ENCODE data around the gene EML4. TPM values are rescaled to one million over a fixed set of nuclear protein-coding genes. Genes with fewer than 3 reads are reported as not detected.
A peak's percentile ranks its signal among the peaks of the same experiment; 100 is the strongest.
"Not testable (repeated sequence)": the region's sequence is repeated elsewhere in the genome, so short reads cannot be mapped to it uniquely, and the experiment has no call there.

The EML4 gene
- total and polyA plus RNA-seq, 10 of the 15 experiments (the other 5 are each of a cell fraction or from before 2014, with no cell fraction given), result 23.1 to 91.3 (median 77.4) TPM

DNA sequence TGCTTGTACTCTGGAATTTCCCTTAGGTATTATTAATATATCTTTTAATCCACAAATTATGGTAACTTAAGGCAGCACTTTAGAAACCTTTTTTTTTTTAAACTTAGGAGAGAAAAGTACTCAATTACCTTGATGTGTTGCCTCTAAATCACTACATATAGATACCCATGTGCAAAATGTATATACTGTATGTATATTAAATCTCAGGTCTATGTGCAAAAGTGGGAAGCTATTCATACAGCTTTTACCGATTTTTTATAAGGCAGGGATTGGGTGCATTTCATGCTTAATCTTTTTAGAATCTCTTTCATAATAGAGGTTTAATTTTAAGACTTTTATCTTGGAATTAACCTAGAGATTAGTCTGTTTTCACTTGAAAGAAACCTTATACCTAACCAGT is 3.4 kb downstream of the EML4 start:
- peaks cover 3% of the 10 kb centered on the region for H3K4me1 ChIP-seq (ENCODE audit: control insufficient read depth, insufficient read depth, low read length)
- no peak for FAIRE-seq
- POLR2A ChIA-PET, result interaction anchor here (0.7 to 4.9 kb wide), 7 partner anchors 11 to 74 kb away, joined by 3 to 45 read pairs (median 6); no protein-coding TSS in a partner anchor

DNA sequence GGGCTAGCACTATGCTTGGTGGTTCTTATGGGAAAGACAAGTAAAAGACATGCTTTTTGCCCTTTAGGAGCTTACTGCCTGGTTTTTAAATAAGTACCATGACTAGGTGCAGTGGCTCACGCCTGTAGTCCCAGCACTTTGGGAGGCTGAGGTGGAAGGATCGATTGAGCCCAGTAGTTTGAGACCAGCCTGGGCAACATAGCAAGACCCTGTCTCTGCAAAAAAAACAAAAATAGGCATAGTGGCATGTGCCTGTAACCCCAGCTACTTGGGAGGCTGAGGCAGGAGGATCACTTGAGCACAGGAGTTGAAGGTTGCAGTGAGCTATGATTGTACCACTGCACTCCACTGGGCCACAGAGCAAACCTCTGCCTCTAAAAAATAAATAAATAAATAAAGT is 4.3 kb downstream of the EML4 start:
- in situ Hi-C loops (cut with MboI), result loop anchor here (5.0 kb wide), 1 partner anchor 71 kb away; no protein-coding TSS in a partner anchor
- ATAC-seq; DNase-seq (ENCODE audit: low read depth, low spot score); H2AFZ ChIP-seq (ENCODE audit: control insufficient read depth, low read depth, low read length); H3K27ac ChIP-seq (ENCODE audit: control insufficient read depth, insufficient read depth); H3K9me3 ChIP-seq (replicated peaks; ENCODE audit: control insufficient read depth, insufficient read depth, low read length); H4K20me1 ChIP-seq (ENCODE audit: control insufficient read depth, insufficient read depth); H3K36me3 ChIP-seq (ENCODE audit: control insufficient read depth in 2 of 2, insufficient read depth in 2 of 2, low read length in 1 of 2); H3K9ac ChIP-seq (ENCODE audit: control insufficient read depth, insufficient read depth, low read length); H3K4me1 ChIP-seq (ENCODE audit: control insufficient read depth, insufficient read depth, low read length); BruUV-seq (replicated peaks); FAIRE-seq; H3K27me3 ChIP-seq (replicated peaks in 1 of 2; ENCODE audit: control insufficient read depth in 2 of 2, insufficient read depth in 2 of 2, low read length in 1 of 2); intact Hi-C loops (cut with micrococcal nuclease; ENCODE audit: unreplicated experiment): not testable (repeated sequence)
- WGBS (ENCODE audit: insufficient coverage, insufficient replicate concordance, low lambda C conversion rate, missing lambda C conversion rate), result 73% methylated on average over 2 of the region's 2 CpGs
- ChIA-PET CTCF (interaction anchor here (0.8 to 4.6 kb wide), 9 partner anchors 9 to 303 kb away, joined by 3 to 34 read pairs (median 6); no protein-coding TSS in a partner anchor), POLR2A (interaction anchor here (0.7 to 4.9 kb wide), 8 partner anchors 10 to 75 kb away, joined by 3 to 45 read pairs (median 4); no protein-coding TSS in a partner anchor), RAD21 (ENCODE audit: unreplicated experiment) (interaction anchor here (0.9 to 4.7 kb wide), 12 partner anchors 9 to 77 kb away, joined by 3 to 41 read pairs (median 7); no protein-coding TSS in a partner anchor), SMC1A (ENCODE audit: uncharacterized antibody, unreplicated experiment) (interaction anchor here (0.8 to 6.4 kb wide), 17 partner anchors 8 to 113 kb away, joined by 3 to 63 read pairs (median 6); no protein-coding TSS in a partner anchor)
- Histone ChIP-seq H3K79me2 (ENCODE audit: control insufficient read depth, insufficient read depth, low read length) (peaks cover 90% of the 10 kb centered on the region), H3K4me3 (peak overlapping the region; percentile 45), H3K4me2 (ENCODE audit: control insufficient read depth, insufficient read depth) (peak overlapping the region; percentile 80)

More for the DNA sequence above, 3.4 kb downstream of the EML4 start:
- ChIA-PET CTCF (interaction anchor here (1.3 to 4.6 kb wide), 9 partner anchors 10 to 302 kb away, joined by 4 to 34 read pairs (median 6); no protein-coding TSS in a partner anchor), SMC1A (ENCODE audit: uncharacterized antibody, unreplicated experiment) (interaction anchor here (0.7 to 6.4 kb wide), 14 partner anchors 9 to 190 kb away, joined by 3 to 63 read pairs (median 6); no protein-coding TSS in a partner anchor), RAD21 (ENCODE audit: unreplicated experiment) (interaction anchor here (1.4 to 4.7 kb wide), 11 partner anchors 10 to 76 kb away, joined by 3 to 41 read pairs (median 9); no protein-coding TSS in a partner anchor)
- Histone ChIP-seq H3K9ac (ENCODE audit: control insufficient read depth, insufficient read depth, low read length) (no peak overlapping the region; the same call in 1 of the 2 replicates), H3K4me3 (peak overlapping the region; percentile 92), H3K4me2 (ENCODE audit: control insufficient read depth, insufficient read depth) (peak overlapping the region; percentile 48), H3K79me2 (ENCODE audit: control insufficient read depth, insufficient read depth, low read length) (peaks cover 81% of the 10 kb centered on the region), H2AFZ (ENCODE audit: control insufficient read depth, low read depth, low read length) (no peak overlapping the region), H4K20me1 (ENCODE audit: control insufficient read depth, insufficient read depth) (no peaks in the 10 kb centered on the region), H3K36me3 (ENCODE audit: control insufficient read depth in 2 of 2, insufficient read depth in 2 of 2, low read length in 1 of 2) (no peaks in the 10 kb centered on the region), H3K27ac (ENCODE audit: control insufficient read depth, insufficient read depth) (peak overlapping the region; percentile 82), H3K9me3 (replicated peaks; ENCODE audit: control insufficient read depth, insufficient read depth, low read length) (no peaks in the 10 kb centered on the region), H3K27me3 (replicated peaks in 1 of 2; ENCODE audit: control insufficient read depth in 2 of 2, insufficient read depth in 2 of 2, low read length in 1 of 2) (no peaks in the 10 kb centered on the region)
- ATAC-seq (no peak), DNase-seq (ENCODE audit: low read depth, low spot score) (no peak)
- no TSS peak for BruUV-seq (replicated peaks)
- in situ Hi-C loops (cut with MboI) (loop anchor here (5.0 kb wide), 1 partner anchor 70 kb away; no protein-coding TSS in a partner anchor), intact Hi-C loops (cut with micrococcal nuclease; ENCODE audit: unreplicated experiment) (no loop called here)
- TF ChIP-seq, protein P1, sequence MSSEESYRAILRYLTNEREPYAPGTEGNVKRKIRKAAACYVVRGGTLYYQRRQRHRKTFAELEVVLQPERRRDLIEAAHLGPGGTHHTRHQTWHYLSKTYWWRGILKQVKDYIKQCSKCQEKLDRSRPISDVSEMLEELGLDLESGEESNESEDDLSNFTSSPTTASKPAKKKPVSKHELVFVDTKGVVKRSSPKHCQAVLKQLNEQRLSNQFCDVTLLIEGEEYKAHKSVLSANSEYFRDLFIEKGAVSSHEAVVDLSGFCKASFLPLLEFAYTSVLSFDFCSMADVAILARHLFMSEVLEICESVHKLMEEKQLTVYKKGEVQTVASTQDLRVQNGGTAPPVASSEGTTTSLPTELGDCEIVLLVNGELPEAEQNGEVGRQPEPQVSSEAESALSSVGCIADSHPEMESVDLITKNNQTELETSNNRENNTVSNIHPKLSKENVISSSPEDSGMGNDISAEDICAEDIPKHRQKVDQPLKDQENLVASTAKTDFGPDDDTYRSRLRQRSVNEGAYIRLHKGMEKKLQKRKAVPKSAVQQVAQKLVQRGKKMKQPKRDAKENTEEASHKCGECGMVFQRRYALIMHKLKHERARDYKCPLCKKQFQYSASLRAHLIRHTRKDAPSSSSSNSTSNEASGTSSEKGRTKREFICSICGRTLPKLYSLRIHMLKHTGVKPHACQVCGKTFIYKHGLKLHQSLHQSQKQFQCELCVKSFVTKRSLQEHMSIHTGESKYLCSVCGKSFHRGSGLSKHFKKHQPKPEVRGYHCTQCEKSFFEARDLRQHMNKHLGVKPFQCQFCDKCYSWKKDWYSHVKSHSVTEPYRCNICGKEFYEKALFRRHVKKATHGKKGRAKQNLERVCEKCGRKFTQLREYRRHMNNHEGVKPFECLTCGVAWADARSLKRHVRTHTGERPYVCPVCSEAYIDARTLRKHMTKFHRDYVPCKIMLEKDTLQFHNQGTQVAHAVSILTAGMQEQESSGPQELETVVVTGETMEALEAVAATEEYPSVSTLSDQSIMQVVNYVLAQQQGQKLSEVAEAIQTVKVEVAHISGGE (CRISPR knock-in tag; IDR thresholded peaks at IDR 0.05), result no peak
- TF ChIP-seq SMAD5 (IDR thresholded peaks at IDR 0.05; ENCODE audit: low read depth) (no peak), MEF2A (IDR thresholded peaks at IDR 0.05; ENCODE audit: insufficient read depth, low read depth, low read length) (no peak), SPI1 (IDR thresholded peaks at IDR 0.05; ENCODE audit: borderline replicate concordance, insufficient read depth, low read depth, low read length) (no peak), POLR2A (IDR thresholded peaks at IDR 0.05; ENCODE audit: low read depth, low read length) (no peak), SMARCA5 (IDR thresholded peaks at IDR 0.05) (no peak), SIN3A (IDR thresholded peaks at IDR 0.05; ENCODE audit: low read depth, low read length) (no peak)
- 38% methylated on average over 1 of the region's 1 CpG for WGBS (ENCODE audit: insufficient coverage, insufficient replicate concordance, low lambda C conversion rate, missing lambda C conversion rate)
